Astrocyte (in vitro differentiated cells and primary cell): ENCODE data around the gene SLC38A10.

Experiments used
- CTCF ChIP-seq: IDR thresholded peaks from 2 replicates; pipeline ENCODE4 v1.5.1; 2011; ENCODE audit warnings: low read depth, mild to moderate bottlenecking, inconsistent platforms, low read length, moderate library complexity; ENCODE audit not compliant: insufficient read depth
- EZH2 ChIP-seq: IDR thresholded peaks from 2 replicates; pipeline ENCODE4 v1.6.1; 2012; ENCODE audit warnings: mild to moderate bottlenecking, low read length, inconsistent platforms; ENCODE audit not compliant: insufficient read depth

DNA sequence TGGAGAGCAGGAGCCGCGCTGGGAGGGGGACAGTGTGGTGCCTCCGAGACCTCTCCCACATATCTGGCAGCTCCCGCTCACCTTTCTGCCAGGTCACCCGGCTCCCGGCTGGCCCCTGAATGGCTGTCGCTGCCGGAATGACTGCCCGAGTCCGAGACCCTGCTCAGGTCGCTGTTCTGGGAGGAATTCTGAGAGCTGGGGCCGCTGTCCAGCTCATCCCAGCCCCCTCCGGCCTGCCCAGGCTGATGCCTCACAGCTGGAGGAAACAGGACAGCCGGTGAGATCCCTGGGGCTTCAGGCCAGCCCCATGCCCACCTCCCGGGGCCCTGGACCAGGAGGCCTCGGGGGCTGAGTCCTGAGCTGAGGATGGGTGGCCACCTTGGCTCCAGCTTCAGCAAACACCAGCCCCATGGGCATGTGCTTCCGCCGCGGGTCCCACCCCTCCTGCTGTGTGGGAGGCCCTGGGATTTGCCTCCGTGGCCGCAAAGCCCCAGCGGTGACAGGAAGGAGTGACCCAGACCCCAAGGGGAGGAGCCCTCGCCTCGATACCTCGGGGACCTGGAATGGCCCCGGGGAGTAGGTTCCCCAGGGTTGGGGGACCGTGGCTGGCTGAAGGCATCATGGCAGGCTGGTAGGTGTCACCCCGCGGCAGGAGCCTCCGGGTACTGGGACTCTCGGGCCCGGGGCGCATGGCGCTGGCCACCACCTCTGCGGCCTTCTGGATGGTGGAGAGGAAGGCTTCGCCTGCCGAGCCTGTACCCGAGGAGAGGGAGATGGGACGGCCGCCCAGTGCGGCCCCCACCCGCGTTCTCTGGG is 63.1 kb downstream of the SLC38A10 start:
- TF ChIP-seq EZH2 (no peak), CTCF (no peak)
